Endothelial cell of umbilical vein (primary cell): Measurements from ENCODE around the gene MOB3A. TPM values are rescaled to one million over a fixed set of nuclear protein-coding genes. Genes with fewer than 3 reads are reported as not detected.

Experiments
- BruUV-seq: library from RNA; stranded (reverse); fragments of 400-500 nt; replicated peaks from 2 replicates; lab custom pipeline; 2021; lab: Mats Ljungman, UMichigan
- CTCF ChIA-PET: fragments of 300-600, 350-600 bp; sonication (Branson Sonifier 250); formaldehyde crosslinking; loops from one replicate; lab custom pipeline; 2021; ENCODE audit warnings: antibody characterized with exemption, inconsistent platforms; lab: Charles Lee
- POLR2A ChIA-PET: fragments of 300-600, 350-600 bp; sonication (Branson Sonifier 250); formaldehyde crosslinking; loops from one replicate; lab custom pipeline; 2021; ENCODE audit warnings: antibody characterized with exemption, inconsistent platforms; lab: Charles Lee
- DNase-seq: peaks from one replicate; pipeline ENCODE4 v3.0.0-alpha.2; 2011; ENCODE audit warnings: low read depth, low spot score
- FAIRE-seq: peaks from 2 replicates; lab custom pipeline; 2011; peaks lifted over from hg19 to GRCh38; lab: Jason Lieb, UNC
- H2AFZ ChIP-seq: 2 replicates; pipeline ENCODE4 v1.6.0; 2012; ENCODE audit warnings: low read depth, low read length, control low read depth, inconsistent platforms
- H3K27ac ChIP-seq: 2 replicates; pipeline ENCODE4 v1.5.1; 2011; ENCODE audit warnings: low read depth, mild to moderate bottlenecking, control low read depth, low read length, moderate library complexity; ENCODE audit not compliant: insufficient read depth
- H3K27me3 ChIP-seq, 2 experiments: 2 replicates each; pipeline versions ENCODE4 v1.6.0 to v1.6.1; 2011; ENCODE audit warnings: low read length in 2 of 2, mixed read lengths in 1 of 2; ENCODE audit not compliant: control insufficient read depth in 2 of 2, insufficient read depth in 2 of 2
- H3K36me3 ChIP-seq, 2 experiments: 2 replicates in 1 of 2; 3 replicates in 1 of 2; pipeline ENCODE4 v1.5.1; 2011; ENCODE audit warnings: low read length in 2 of 2, mild to moderate bottlenecking in 1 of 2, moderate library complexity in 1 of 2; ENCODE audit not compliant: control insufficient read depth in 2 of 2, insufficient read depth in 2 of 2; ENCODE audit errors: extremely low read depth in 1 of 2
- H3K4me1 ChIP-seq: 3 replicates; pipeline ENCODE4 v1.5.1; 2011; ENCODE audit warnings: mild to moderate bottlenecking, low read length; ENCODE audit not compliant: control insufficient read depth, insufficient read depth; ENCODE audit errors: extremely low read depth
- H3K4me2 ChIP-seq: 2 replicates; pipeline ENCODE4 v1.6.1; 2011; ENCODE audit warnings: low read length, control low read depth, mixed read lengths; ENCODE audit not compliant: insufficient read depth
- H3K4me3 ChIP-seq, 3 experiments: fragments of 200-600 bp in 1 of 3; sonication (generic), shearing (Covaris generic) in 1 of 3; replicated peaks in 1 of 3; 2 replicates each; pipeline ENCODE4 v1.5.1; 2011 to 2016; ENCODE audit warnings: control low read depth in 3 of 3, low read length in 3 of 3, mild to moderate bottlenecking in 2 of 3, inconsistent platforms in 1 of 3, low read depth in 1 of 3, moderate library complexity in 1 of 3; ENCODE audit not compliant: insufficient read depth in 1 of 3
- H3K79me2 ChIP-seq: 2 replicates; pipeline ENCODE4 v1.6.0; 2012; ENCODE audit warnings: low read length, inconsistent platforms; ENCODE audit not compliant: control insufficient read depth, insufficient read depth
- H3K9ac ChIP-seq: replicated peaks from 2 replicates; pipeline ENCODE3; 2011; ENCODE audit warnings: low read length, control low read depth; ENCODE audit not compliant: insufficient read depth; ENCODE audit errors: extremely low read depth
- H3K9me1 ChIP-seq: replicated peaks from 3 replicates; pipeline ENCODE4 v1.6.0; 2011; ENCODE audit warnings: mild to moderate bottlenecking, low read length; ENCODE audit not compliant: control insufficient read depth, insufficient read depth; ENCODE audit errors: extremely low read depth
- H3K9me3 ChIP-seq: replicated peaks from 2 replicates; pipeline ENCODE4 v1.5.1; 2012; ENCODE audit warnings: low read length, inconsistent platforms; ENCODE audit not compliant: control insufficient read depth, insufficient read depth
- H4K20me1 ChIP-seq: replicated peaks from 2 replicates; pipeline ENCODE3; 2011; ENCODE audit warnings: mild to moderate bottlenecking, low read length; ENCODE audit not compliant: control insufficient read depth, insufficient read depth; ENCODE audit errors: extremely low read depth
- EZH2 ChIP-seq: IDR thresholded peaks from 2 replicates; pipeline ENCODE4 v1.6.1; 2012; ENCODE audit warnings: borderline replicate concordance, low read depth, mild to moderate bottlenecking, moderate library complexity, low read length, inconsistent platforms; ENCODE audit not compliant: severe bottlenecking
- FOS ChIP-seq: IDR thresholded peaks from 2 replicates; pipeline ENCODE4 v1.6.1; 2011; ENCODE audit warnings: mild to moderate bottlenecking, low read length, moderate library complexity, borderline replicate concordance; ENCODE audit not compliant: insufficient read depth
- GATA2 ChIP-seq: IDR thresholded peaks from 2 replicates; pipeline ENCODE4 v1.7.0; 2011; ENCODE audit warnings: low read depth, mild to moderate bottlenecking, moderate library complexity, mixed read lengths, low read length; ENCODE audit not compliant: insufficient read length, insufficient read depth
- JUN ChIP-seq: IDR thresholded peaks from 2 replicates; pipeline ENCODE4 v1.6.1; 2011; ENCODE audit warnings: borderline replicate concordance, low read depth; ENCODE audit not compliant: insufficient read length, insufficient read depth
- MYC ChIP-seq: IDR thresholded peaks from one replicate; pipeline ENCODE4 v1.6.1; 2011; ENCODE audit warnings: mild to moderate bottlenecking, low read depth, low read length
- POLR2A ChIP-seq: IDR thresholded peaks from 2 replicates; pipeline ENCODE4 v1.6.1; 2012; ENCODE audit warnings: low read depth, mild to moderate bottlenecking, control low read depth, low read length
- POLR2AphosphoS5 ChIP-seq: IDR thresholded peaks from 2 replicates; pipeline ENCODE4 v1.6.1; 2012; ENCODE audit warnings: low read depth, mild to moderate bottlenecking, control low read depth, low read length, moderate library complexity; ENCODE audit not compliant: insufficient read depth
- dilution Hi-C: fragments of 300-500 bp; cut with MboI; formaldehyde crosslinking; loops from one replicate; pipeline ENCODE4 v1.15.0; 2019; ENCODE audit warnings: low sequenced_read_pairs; ENCODE audit not compliant: extremely low pct_ligation_motif_present
- intact Hi-C: fragments of 100-400 bp; cut with micrococcal nuclease; formaldehyde crosslinking; loops from one replicate; pipeline ENCODE4 v1.10.0; 2022
- polyA plus RNA-seq, 4 experiments: library from polyadenylated mRNA; depleted of rRNA in 3 of 4; stranded (reverse) in 3 of 4; unstranded in 1 of 4; fragments of >200 nt; gene quantifications; 2 replicates each; pipeline versions ENCODE4 v1.2.1 to v1.2.3, GENCODE V29; 2011 to 2012; ENCODE audit warnings: missing spikeins in 1 of 4
- total RNA-seq: library from RNA; stranded (reverse); gene quantifications from 2 replicates; pipeline ENCODE4 v1.2.3, GENCODE V29; 2021
- TF ChIP-seq, protein P1 (sequence below): IDR thresholded peaks from 2 replicates; pipeline ENCODE4 v1.6.1; 2011; ENCODE audit not compliant: insufficient read depth, insufficient read length
- TF ChIP-seq, protein P2 (sequence below), 2 donors: IDR thresholded peaks; 1 replicate in 1 of 2; 2 replicates in 1 of 2; pipeline ENCODE4 v1.5.1; 2011; ENCODE audit warnings: low read length in 2 of 2, mild to moderate bottlenecking in 2 of 2, moderate library complexity in 2 of 2, control low read depth in 1 of 2, inconsistent platforms in 1 of 2, low read depth in 1 of 2; ENCODE audit not compliant: insufficient read depth in 1 of 2; ENCODE audit errors: extremely low read depth in 1 of 2

The MOB3A gene
- total and polyA plus RNA-seq, 2 donors (not counting 3 experiments of a cell fraction or from before 2014, with no cell fraction given): 46.5 to 59.7 TPM

DNA sequence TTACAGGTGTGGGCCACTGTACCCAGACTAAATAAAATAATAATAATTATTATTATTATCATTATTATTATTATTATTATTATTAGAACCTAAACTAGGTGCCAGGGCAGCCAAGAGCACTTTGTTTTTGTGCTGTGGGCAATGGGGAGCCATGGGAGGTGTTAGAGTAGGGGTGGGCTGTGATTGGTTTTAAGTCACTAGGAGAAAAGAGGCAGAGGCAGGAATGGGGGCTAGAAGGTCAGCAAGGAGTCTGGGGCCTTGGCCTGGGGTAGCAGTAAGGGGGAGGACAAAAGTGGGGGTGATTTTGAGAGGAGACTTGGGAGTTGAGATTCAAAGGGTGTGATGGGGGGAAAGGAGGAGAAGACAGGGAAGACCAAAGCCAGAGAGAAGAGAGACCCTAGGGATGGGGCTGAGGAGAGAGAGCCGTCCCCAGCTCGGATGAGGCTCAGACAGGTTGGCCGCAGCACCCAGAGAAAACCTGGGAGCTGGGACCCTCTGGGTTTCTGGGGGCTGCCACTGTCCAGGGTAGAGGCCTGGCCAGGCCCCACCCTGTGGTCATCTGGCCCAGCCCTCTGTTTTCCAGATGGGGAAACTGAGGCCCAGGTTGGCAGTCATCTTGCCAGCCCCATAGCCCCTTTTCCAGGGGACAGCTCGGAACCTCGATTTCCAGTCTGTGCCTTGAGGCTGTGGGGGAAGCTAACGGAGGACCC lies 62.9 kb downstream of the MOB3A start:
- Histone ChIP-seq H3K27ac (no peak overlapping the region), H3K4me2 (no peak overlapping the region), H3K9me3 (no peaks in the 10 kb centered on the region), H4K20me1 (no peaks in the 10 kb centered on the region), H2AFZ (no peak overlapping the region), H3K79me2 (no peaks in the 10 kb centered on the region), H3K36me3 (peaks cover 0 to 4% of the 10 kb centered on the region in 2 experiments), H3K4me1 (peaks cover 15% of the 10 kb centered on the region), H3K9ac (no peak overlapping the region), H3K4me3 (no peak overlapping the region), H3K9me1 (no peaks in the 10 kb centered on the region), H3K27me3 (no peaks in the 10 kb centered on the region)
- FAIRE-seq: no peak
- DNase-seq: no peak
- intact Hi-C loops (no loop called here), dilution Hi-C loops (no loop called here)
- ChIA-PET POLR2A (no interaction called here), CTCF (interaction anchor here (1.0 to 2.3 kb wide), 4 partner anchors 9 to 36 kb away, joined by 3 to 17 read pairs (median 4); no protein-coding TSS in a partner anchor)
- no peak for TF ChIP-seq GATA2
- TF ChIP-seq JUN: no peak
- TF ChIP-seq POLR2A: no peak
- TF ChIP-seq FOS: no peak
- TF ChIP-seq POLR2AphosphoS5: no peak
- TF ChIP-seq, protein P1, sequence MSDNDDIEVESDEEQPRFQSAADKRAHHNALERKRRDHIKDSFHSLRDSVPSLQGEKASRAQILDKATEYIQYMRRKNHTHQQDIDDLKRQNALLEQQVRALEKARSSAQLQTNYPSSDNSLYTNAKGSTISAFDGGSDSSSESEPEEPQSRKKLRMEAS: no peak
- TF ChIP-seq, protein P2, sequence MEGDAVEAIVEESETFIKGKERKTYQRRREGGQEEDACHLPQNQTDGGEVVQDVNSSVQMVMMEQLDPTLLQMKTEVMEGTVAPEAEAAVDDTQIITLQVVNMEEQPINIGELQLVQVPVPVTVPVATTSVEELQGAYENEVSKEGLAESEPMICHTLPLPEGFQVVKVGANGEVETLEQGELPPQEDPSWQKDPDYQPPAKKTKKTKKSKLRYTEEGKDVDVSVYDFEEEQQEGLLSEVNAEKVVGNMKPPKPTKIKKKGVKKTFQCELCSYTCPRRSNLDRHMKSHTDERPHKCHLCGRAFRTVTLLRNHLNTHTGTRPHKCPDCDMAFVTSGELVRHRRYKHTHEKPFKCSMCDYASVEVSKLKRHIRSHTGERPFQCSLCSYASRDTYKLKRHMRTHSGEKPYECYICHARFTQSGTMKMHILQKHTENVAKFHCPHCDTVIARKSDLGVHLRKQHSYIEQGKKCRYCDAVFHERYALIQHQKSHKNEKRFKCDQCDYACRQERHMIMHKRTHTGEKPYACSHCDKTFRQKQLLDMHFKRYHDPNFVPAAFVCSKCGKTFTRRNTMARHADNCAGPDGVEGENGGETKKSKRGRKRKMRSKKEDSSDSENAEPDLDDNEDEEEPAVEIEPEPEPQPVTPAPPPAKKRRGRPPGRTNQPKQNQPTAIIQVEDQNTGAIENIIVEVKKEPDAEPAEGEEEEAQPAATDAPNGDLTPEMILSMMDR (IDR thresholded peaks at IDR 0.05; ENCODE audit: extremely low read depth in 1 of 2, insufficient read depth in 1 of 2, low read depth in 1 of 2, low read length in 2 of 2): no peak
- TF ChIP-seq MYC: no peak
- no peak for TF ChIP-seq EZH2
- no TSS peak for BruUV-seq
